TTC549 (cell line): ENCODE measurements around the gene SAPCD2.

Experiments used
- FAIRE-seq: peaks from 2 replicates; lab custom pipeline; 2012; peaks lifted over from hg19 to GRCh38; lab: Jason Lieb, UNC

SAPCD2 gene

GRCh38 chr9:137017071-137017470, 53.3 kb downstream of the SAPCD2 start:
- FAIRE-seq, result no peak

GRCh38 chr9:137016436-137016835, 53.9 kb downstream of the SAPCD2 start:
- FAIRE-seq, result no peak

- FAIRE-seq, result no peak
Observed at GRCh38 chr9:137015976-137016375, 54.4 kb downstream of the SAPCD2 start.

GRCh38 chr9:137015540-137015930, 54.8 kb downstream of the SAPCD2 start:
- no peak for FAIRE-seq

GRCh38 chr9:137014776-137015539, 55.4 kb downstream of the SAPCD2 start:
- no peak for FAIRE-seq

GRCh38 chr9:137014166-137014565, 56.2 kb downstream of the SAPCD2 start:
- no peak for FAIRE-seq

GRCh38 chr9:137013571-137013940, 56.8 kb downstream of the SAPCD2 start:
- FAIRE-seq, result no peak

GRCh38 chr9:137012694-137013570, 57.4 kb downstream of the SAPCD2 start:
- no peak for FAIRE-seq
